BJ (cell line): ENCODE results near the gene DOK3. TPM values are rescaled to one million over a fixed set of nuclear protein-coding genes. Genes with fewer than 3 reads are reported as not detected.
A peak's percentile ranks its signal among the peaks of the same experiment; 100 is the strongest.

Source experiments
- CTCF ChIA-PET: fragments of 350-600 bp; formaldehyde crosslinking; extraction: SDS; loops from one replicate; lab custom pipeline; 2021; ENCODE audit warnings: antibody characterized with exemption, inconsistent platforms; lab: Yijun Ruan, JAX
- POLR2A ChIA-PET: fragments of 300-600 bp; sonication (Branson Sonifier 250); formaldehyde crosslinking; extraction: SDS; loops from one replicate; lab custom pipeline; 2021; ENCODE audit warnings: antibody characterized with exemption; lab: Charles Lee
- DNase-seq: peaks from one replicate; pipeline ENCODE4 v3.0.0-alpha.2; 2011; ENCODE audit warnings: low read depth
- H3K27me3 ChIP-seq: 2 replicates; pipeline ENCODE4 v1.6.0; 2011; ENCODE audit warnings: low read length; ENCODE audit not compliant: control insufficient read depth, insufficient read depth
- H3K36me3 ChIP-seq: 2 replicates; pipeline ENCODE4 v1.5.1; 2011; ENCODE audit warnings: low read length; ENCODE audit not compliant: control insufficient read depth, insufficient read depth
- H3K4me3 ChIP-seq: 2 replicates; pipeline ENCODE4 v1.5.1; 2011; ENCODE audit warnings: low read depth, mild to moderate bottlenecking, control low read depth, low read length
- CTCF ChIP-seq: IDR thresholded peaks from 2 replicates; pipeline ENCODE4 v1.5.1; 2011; ENCODE audit warnings: low read depth, mild to moderate bottlenecking, control low read depth, inconsistent platforms, low read length, moderate library complexity; ENCODE audit not compliant: insufficient read depth
- polyA plus RNA-seq: library from polyadenylated mRNA; depleted of rRNA; stranded (reverse); fragments of >200 nt; gene quantifications from 2 replicates; pipeline ENCODE4 v1.2.3, GENCODE V29; 2011

Gene DOK3
- polyA plus RNA-seq, 1 experiment, result 1.2 TPM

GRCh38 chr5:177474846-177475562 lies 34.6 kb downstream of the DOK3 start:
- ChIA-PET POLR2A (no interaction called here), CTCF (interaction anchor here (0.9 to 8.3 kb wide), 4 partner anchors 9 to 71 kb away, joined by 3 to 85 read pairs (median 12); partner anchors contain the start of gene PDLIM7)
- peaks cover 5% of the 10 kb centered on the region for H3K36me3 ChIP-seq
- no peak overlapping the region for H3K4me3 ChIP-seq
- H3K27me3 ChIP-seq, result no peaks in the 10 kb centered on the region
- DNase-seq, result no peak
- no peak for TF ChIP-seq CTCF

GRCh38 chr5:177474002-177474476 lies 35.6 kb downstream of the DOK3 start:
- CTCF ChIA-PET, result interaction anchor here (0.6 to 4.3 kb wide), 3 partner anchors 19 to 24 kb away, joined by 4 to 20 read pairs (median 17); no protein-coding TSS in a partner anchor
- DNase-seq, result no peak
- Histone ChIP-seq H3K36me3 (peaks cover 5% of the 10 kb centered on the region; the same call in 1 of the 2 replicates), H3K27me3 (no peaks in the 10 kb centered on the region), H3K4me3 (no peak overlapping the region)
- TF ChIP-seq CTCF, result no peak
- POLR2A ChIA-PET, result no interaction called here

- DNase-seq, result no peak
- POLR2A ChIA-PET, result no interaction called here
- H3K27me3 ChIP-seq, result no peaks in the 10 kb centered on the region
- no peak for TF ChIP-seq CTCF
- 0 out of 2 replicates have a peak, but pooled peaks cover 5% of the 10 kb centered on the region for H3K36me3 ChIP-seq
- H3K4me3 ChIP-seq, result peak within 1 kb of the TSS; percentile 54
- CTCF ChIA-PET, result interaction anchor here (0.6 to 6.3 kb wide), 6 partner anchors 16 to 155 kb away, joined by 3 to 35 read pairs (median 10); no protein-coding TSS in a partner anchor
Observed at GRCh38 chr5:177473443-177474001, 36.1 kb downstream of the DOK3 start, which contains the start of gene DBN1. TSS of gene DBN1 (minus strand) at chr5:177473634. CDS start at chr5:177473521, 113 bp downstream.

- H3K27me3 ChIP-seq, result no peaks in the 10 kb centered on the region
- DNase-seq, result no peak
- ChIA-PET CTCF (interaction anchor here (0.7 to 6.3 kb wide), 9 partner anchors 13 to 154 kb away, joined by 3 to 35 read pairs (median 6); no protein-coding TSS in a partner anchor), POLR2A (interaction anchor here (1.5 kb wide), 1 partner anchor 23 kb away, joined by 6 read pairs; no protein-coding TSS in a partner anchor)
- TF ChIP-seq CTCF, result no peak
- H3K4me3 ChIP-seq, result peak overlapping the region; percentile 54
- H3K36me3 ChIP-seq, result peaks cover 10% of the 10 kb centered on the region
Observed at GRCh38 chr5:177472460-177473442, 36.9 kb downstream of the DOK3 start.
